Kasumi-1 (cell line): Measurements from ENCODE around the gene SOS2.

ENCODE experiments used
- DNase-seq, 2 experiments: peaks; one replicate each; lab custom pipeline; 2025; lab: John Stamatoyannopoulos, UW

The SOS2 gene

GRCh38 chr14:50231475-50232275 lies at the start of gene SOS2:
Gene SOS2, minus strand, starts transcription at chr14:50231578. Its CDS starts 295 bp downstream, at chr14:50231283.
- peak; percentile 77 to 79 for DNase-seq

GRCh38 chr14:50272498-50272897 lies 41.1 kb upstream of the SOS2 start:
- no peak for DNase-seq

- DNase-seq: no peak
Observed at GRCh38 chr14:50270932-50271331, 39.6 kb upstream of the SOS2 start.

- no peak for DNase-seq
Observed at GRCh38 chr14:50265029-50265428, 33.7 kb upstream of the SOS2 start.

- DNase-seq: no peak
Observed at GRCh38 chr14:50263321-50263720, 31.9 kb upstream of the SOS2 start.

- DNase-seq: no peak
Observed at GRCh38 chr14:50262865-50263264, 31.5 kb upstream of the SOS2 start.

- DNase-seq: peak; percentile 21 to 69
Observed at GRCh38 chr14:50260511-50260910, 29.1 kb upstream of the SOS2 start.

GRCh38 chr14:50260072-50260471 lies 28.7 kb upstream of the SOS2 start:
- peak in 1 of 2 experiments; percentile 2 for DNase-seq

GRCh38 chr14:50257732-50258131 lies 26.4 kb upstream of the SOS2 start:
- no peak for DNase-seq

- DNase-seq: no peak
Observed at GRCh38 chr14:50254248-50254647, 22.9 kb upstream of the SOS2 start.

GRCh38 chr14:50249136-50249775 lies 17.9 kb upstream of the SOS2 start:
- no peak for DNase-seq

- DNase-seq: no peak
Observed at GRCh38 chr14:50247245-50247644, 15.9 kb upstream of the SOS2 start.

GRCh38 chr14:50242566-50243310 lies 11.4 kb upstream of the SOS2 start:
- no peak for DNase-seq

- no peak for DNase-seq
Observed at GRCh38 chr14:50242096-50242495, 10.7 kb upstream of the SOS2 start.

- DNase-seq: peak; percentile 61 to 66
Observed at GRCh38 chr14:50237427-50237826, 6.0 kb upstream of the SOS2 start.

GRCh38 chr14:50233951-50234250 lies 2.5 kb upstream of the SOS2 start:
- no peak for DNase-seq

GRCh38 chr14:50233166-50233950 lies 2.0 kb upstream of the SOS2 start:
- no peak for DNase-seq

GRCh38 chr14:50232276-50232642 lies 881 bp upstream of the SOS2 start:
- peak in 1 of 2 experiments; percentile 30 for DNase-seq

- peak; percentile 42 to 66 for DNase-seq
Observed at GRCh38 chr14:50230701-50231474, 490 bp downstream of the SOS2 start.

GRCh38 chr14:50230401-50230700 lies 1.0 kb downstream of the SOS2 start:
- DNase-seq: peak in 1 of 2 experiments; percentile 43

- peak in 1 of 2 experiments; percentile 15 for DNase-seq
Observed at GRCh38 chr14:50229681-50230080, 1.7 kb downstream of the SOS2 start.

- DNase-seq: no peak
Observed at GRCh38 chr14:50228313-50228712, 3.1 kb downstream of the SOS2 start.
